ENCODE results near the gene ITGB5.

- no peak for TF ChIP-seq POLR2A (IDR thresholded peaks at IDR 0.05)
- TF ChIP-seq, protein P1, sequence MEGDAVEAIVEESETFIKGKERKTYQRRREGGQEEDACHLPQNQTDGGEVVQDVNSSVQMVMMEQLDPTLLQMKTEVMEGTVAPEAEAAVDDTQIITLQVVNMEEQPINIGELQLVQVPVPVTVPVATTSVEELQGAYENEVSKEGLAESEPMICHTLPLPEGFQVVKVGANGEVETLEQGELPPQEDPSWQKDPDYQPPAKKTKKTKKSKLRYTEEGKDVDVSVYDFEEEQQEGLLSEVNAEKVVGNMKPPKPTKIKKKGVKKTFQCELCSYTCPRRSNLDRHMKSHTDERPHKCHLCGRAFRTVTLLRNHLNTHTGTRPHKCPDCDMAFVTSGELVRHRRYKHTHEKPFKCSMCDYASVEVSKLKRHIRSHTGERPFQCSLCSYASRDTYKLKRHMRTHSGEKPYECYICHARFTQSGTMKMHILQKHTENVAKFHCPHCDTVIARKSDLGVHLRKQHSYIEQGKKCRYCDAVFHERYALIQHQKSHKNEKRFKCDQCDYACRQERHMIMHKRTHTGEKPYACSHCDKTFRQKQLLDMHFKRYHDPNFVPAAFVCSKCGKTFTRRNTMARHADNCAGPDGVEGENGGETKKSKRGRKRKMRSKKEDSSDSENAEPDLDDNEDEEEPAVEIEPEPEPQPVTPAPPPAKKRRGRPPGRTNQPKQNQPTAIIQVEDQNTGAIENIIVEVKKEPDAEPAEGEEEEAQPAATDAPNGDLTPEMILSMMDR (IDR thresholded peaks at IDR 0.05), result no peak
Observed at GRCh38 chr3:124802061-124802698, 85.0 kb downstream of the ITGB5 start.

All from right lobe of liver (tissue), 4 donors.